HepG2 (cell line): ENCODE results near the gene ZCCHC17. TPM values are rescaled to one million over a fixed set of nuclear protein-coding genes. Genes with fewer than 3 reads are reported as not detected.
A peak's percentile ranks its signal among the peaks of the same experiment; 100 is the strongest.

Source experiments
- ATF6 ChIP-seq: sonication (generic); formaldehyde crosslinking; conservative IDR thresholded peaks from 2 replicates; pipeline ENCODE4 v1.4.0; 2020; ENCODE audit warnings: missing genetic modification reagents
- BORCS8-MEF2B ChIP-seq: sonication (generic); formaldehyde crosslinking; IDR thresholded peaks from 2 replicates; pipeline ENCODE4 v1.8.0; 2022; ENCODE audit warnings: mild to moderate bottlenecking, missing genetic modification reagents
- DR1 ChIP-seq: sonication (generic); formaldehyde crosslinking; IDR thresholded peaks from 2 replicates; pipeline ENCODE4 v1.8.0; 2021; ENCODE audit warnings: mild to moderate bottlenecking, missing genetic modification reagents, inconsistent platforms
- GATAD1 ChIP-seq: IDR thresholded peaks from 2 replicates; pipeline ENCODE4 v1.6.1; 2016; ENCODE audit warnings: missing genetic modification reagents, missing compliant biosample characterization
- HOXA3 ChIP-seq: sonication (generic); formaldehyde crosslinking; IDR thresholded peaks from 2 replicates; pipeline ENCODE4 v1.5.0; 2020; ENCODE audit warnings: missing genetic modification reagents
- PHF21A ChIP-seq: sonication (generic); formaldehyde crosslinking; IDR thresholded peaks from 2 replicates; pipeline ENCODE4 v1.5.0; 2020; ENCODE audit warnings: mild to moderate bottlenecking, missing genetic modification reagents
- POGZ ChIP-seq: sonication (generic); formaldehyde crosslinking; IDR thresholded peaks from 2 replicates; pipeline ENCODE4 v1.4.0; 2020; ENCODE audit warnings: mild to moderate bottlenecking, missing genetic modification reagents
- RARA ChIP-seq: IDR thresholded peaks from 2 replicates; pipeline ENCODE4 v1.6.1; 2016; ENCODE audit warnings: missing genetic modification reagents, missing compliant biosample characterization
- ZHX2 ChIP-seq, 2 experiments: sonication (generic) in 1 of 2; formaldehyde crosslinking in 1 of 2; IDR thresholded peaks; 2 replicates each; pipeline versions ENCODE4 v1.6.1 to v1.9.0; 2014 to 2022; ENCODE audit warnings: antibody characterized with exemption in 1 of 2, borderline replicate concordance in 1 of 2, inconsistent platforms in 1 of 2, low read depth in 1 of 2, missing genetic modification reagents in 1 of 2
- ZNF142 ChIP-seq: sonication (generic); formaldehyde crosslinking; IDR thresholded peaks from 2 replicates; pipeline ENCODE4 v1.4.0; 2020; ENCODE audit warnings: missing genetic modification reagents
- ZNF580 ChIP-seq: IDR thresholded peaks from 2 replicates; pipeline ENCODE4 v1.6.1; 2016; ENCODE audit warnings: low read depth, borderline replicate concordance
- ZNF614 ChIP-seq: IDR thresholded peaks from 2 replicates; pipeline ENCODE4 v1.6.1; 2018; ENCODE audit warnings: missing biosample characterization, missing genetic modification reagents, inconsistent platforms, borderline replicate concordance
- ZNF670 ChIP-seq: sonication (generic); formaldehyde crosslinking; IDR thresholded peaks from 2 replicates; pipeline ENCODE4 v1.8.0; 2022; ENCODE audit warnings: mild to moderate bottlenecking, missing genetic modification reagents, borderline replicate concordance
- polyA plus RNA-seq, 8 experiments: library from polyadenylated mRNA; depleted of rRNA in 3 of 8; stranded (reverse) in 7 of 8; unstranded in 1 of 8; fragments of >200 nt; fragmentation: Illumina TruSeq in 4 of 8; extraction: Trizol in 4 of 8; gene quantifications; 2 replicates each; pipeline versions ENCODE4 v1.2.1 to v1.2.3, GENCODE V29; 2011 to 2016; ENCODE audit warnings: low read depth in 4 of 8, missing spikeins in 1 of 8, mixed read lengths in 1 of 8; ENCODE audit not compliant: insufficient read depth in 1 of 8
- total RNA-seq, 5 experiments: library from RNA; depleted of rRNA; stranded (reverse); fragments of >200 nt; fragmentation: Illumina TruSeq; extraction: Trizol; gene quantifications; 2 replicates each; pipeline ENCODE4 v1.2.3, GENCODE V29; 2016; ENCODE audit warnings: low read depth in 1 of 5

Gene ZCCHC17
- total and polyA plus RNA-seq, 2 of the 13 experiments (the other 11 are each of a cell fraction or from before 2014, with no cell fraction given) = 20.5 to 53.0 TPM

- TF ChIP-seq ZNF580 (CRISPR knock-in tag) = peak; percentile 9; the same call in 1 of the 2 replicates
- TF ChIP-seq PHF21A (CRISPR knock-in tag) = peak; percentile 78
- TF ChIP-seq POGZ = peak; percentile 66; the same call in 1 of the 2 replicates
- 0 out of 2 replicates have a peak, but pooled peaks have one; percentile 18 for TF ChIP-seq ZNF614 (CRISPR knock-in tag)
- TF ChIP-seq ZNF142 (CRISPR knock-in tag) = 0 out of 2 replicates have a peak, but pooled peaks have one; percentile 64
- peak; percentile 90 for TF ChIP-seq GATAD1 (CRISPR knock-in tag)
- TF ChIP-seq RARA (CRISPR knock-in tag) = 0 out of 2 replicates have a peak, but pooled peaks have one; percentile 5
- peak; percentile 79 for TF ChIP-seq ZHX2 (IDR thresholded peaks at IDR 0.05; ENCODE audit: low read depth)
- no peak for TF ChIP-seq ZHX2 (CRISPR knock-in tag; IDR thresholded peaks at IDR 0.05; ENCODE audit: borderline replicate concordance)
- TF ChIP-seq BORCS8-MEF2B (CRISPR knock-in tag) = peak; percentile 67; the same call in 1 of the 2 replicates
- no peak for TF ChIP-seq ATF6 (CRISPR knock-in tag)
- TF ChIP-seq DR1 (CRISPR knock-in tag) = peak; percentile 89
- TF ChIP-seq HOXA3 (CRISPR knock-in tag) = peak; percentile 95
- TF ChIP-seq ZNF670 = 0 out of 2 replicates have a peak, but pooled peaks have one; percentile 29
Measured at GRCh38 chr1:31296486-31297276, at the start of gene ZCCHC17, which contains the start of gene SNRNP40 (continued).
